ENCODE measurements around the gene UGT3A2.

Gene UGT3A2

GRCh38 chr5:36099748-36100147 lies 33.1 kb upstream of the UGT3A2 start:
- Histone ChIP-seq H3K9me3 (ENCODE audit: control insufficient read depth, low read length) (no peaks in the 10 kb centered on the region), H3K27me3 (ENCODE audit: control insufficient read depth, insufficient read depth, low read length) (no peaks in the 10 kb centered on the region), H3K4me1 (no peaks in the 10 kb centered on the region), H3K36me3 (ENCODE audit: control insufficient read depth, insufficient read depth, low read length) (no peaks in the 10 kb centered on the region), H3K4me2 (ENCODE audit: low read length) (no peak overlapping the region), H2AFZ (no peak overlapping the region), H3K27ac (no peak overlapping the region), H3K4me3 (ENCODE audit: low read depth, low read length) (no peak overlapping the region), H3K79me2 (no peaks in the 10 kb centered on the region), H3K9ac (no peak overlapping the region)
- TF ChIP-seq CTCF (IDR thresholded peaks at IDR 0.05): no peak

GRCh38 chr5:36096486-36096885 lies 29.8 kb upstream of the UGT3A2 start:
- H3K27me3 ChIP-seq (ENCODE audit: control insufficient read depth, insufficient read depth, low read length): no peaks in the 10 kb centered on the region
- H3K4me2 ChIP-seq (ENCODE audit: low read length): no peak overlapping the region
- H3K4me3 ChIP-seq (ENCODE audit: low read depth, low read length): no peak overlapping the region
- no peak overlapping the region for H3K27ac ChIP-seq
- H3K9me3 ChIP-seq (ENCODE audit: control insufficient read depth, low read length): no peaks in the 10 kb centered on the region
- no peaks in the 10 kb centered on the region for H3K36me3 ChIP-seq (ENCODE audit: control insufficient read depth, insufficient read depth, low read length)
- H2AFZ ChIP-seq: no peak overlapping the region
- H3K9ac ChIP-seq: no peak overlapping the region
- H3K4me1 ChIP-seq: no peaks in the 10 kb centered on the region
- no peaks in the 10 kb centered on the region for H3K79me2 ChIP-seq
- no peak for TF ChIP-seq CTCF (IDR thresholded peaks at IDR 0.05)

GRCh38 chr5:36089989-36090388 lies 23.3 kb upstream of the UGT3A2 start:
- Histone ChIP-seq H3K9ac (no peak overlapping the region), H3K4me3 (ENCODE audit: low read depth, low read length) (no peak overlapping the region), H3K27ac (no peak overlapping the region), H3K4me2 (ENCODE audit: low read length) (no peak overlapping the region), H3K9me3 (ENCODE audit: control insufficient read depth, low read length) (no peaks in the 10 kb centered on the region), H2AFZ (no peak overlapping the region), H3K4me1 (no peaks in the 10 kb centered on the region), H3K27me3 (ENCODE audit: control insufficient read depth, insufficient read depth, low read length) (no peaks in the 10 kb centered on the region), H3K36me3 (ENCODE audit: control insufficient read depth, insufficient read depth, low read length) (no peaks in the 10 kb centered on the region), H3K79me2 (no peaks in the 10 kb centered on the region)
- TF ChIP-seq CTCF (IDR thresholded peaks at IDR 0.05): no peak

- Histone ChIP-seq H2AFZ (no peak overlapping the region), H3K9ac (no peak overlapping the region), H3K4me2 (ENCODE audit: low read length) (no peak overlapping the region), H3K4me1 (no peaks in the 10 kb centered on the region), H3K27ac (no peak overlapping the region), H3K79me2 (no peaks in the 10 kb centered on the region), H3K9me3 (ENCODE audit: control insufficient read depth, low read length) (no peaks in the 10 kb centered on the region), H3K4me3 (ENCODE audit: low read depth, low read length) (no peak overlapping the region), H3K36me3 (ENCODE audit: control insufficient read depth, insufficient read depth, low read length) (no peaks in the 10 kb centered on the region), H3K27me3 (ENCODE audit: control insufficient read depth, insufficient read depth, low read length) (no peaks in the 10 kb centered on the region)
- peak; percentile 57 for TF ChIP-seq CTCF (IDR thresholded peaks at IDR 0.05)
Measured at GRCh38 chr5:36079200-36079781, 12.6 kb upstream of the UGT3A2 start.

- Histone ChIP-seq H3K27ac (no peak overlapping the region), H3K36me3 (ENCODE audit: control insufficient read depth, insufficient read depth, low read length) (no peaks in the 10 kb centered on the region), H2AFZ (no peak overlapping the region), H3K9ac (no peak overlapping the region), H3K4me1 (no peaks in the 10 kb centered on the region), H3K27me3 (ENCODE audit: control insufficient read depth, insufficient read depth, low read length) (no peaks in the 10 kb centered on the region), H3K4me3 (ENCODE audit: low read depth, low read length) (no peak overlapping the region), H3K4me2 (ENCODE audit: low read length) (no peak overlapping the region), H3K9me3 (ENCODE audit: control insufficient read depth, low read length) (no peaks in the 10 kb centered on the region), H3K79me2 (no peaks in the 10 kb centered on the region)
- no peak for TF ChIP-seq CTCF (IDR thresholded peaks at IDR 0.05)
Measured at GRCh38 chr5:36078430-36078829, 11.7 kb upstream of the UGT3A2 start.

All from parathyroid adenoma (tissue), 2 donors.